Stimulated activated CD4-positive, alpha-beta T cell treated with anti-CD3 and anti-CD28 coated beads, Interleukin-15, amount 100 ng/mL, for 48 hours (primary cell): ENCODE measurements around the gene FAM136A.
A peak's percentile ranks its signal among the peaks of the same experiment; 100 is the strongest.
"Not testable (repeated sequence)": the region's sequence is repeated elsewhere in the genome, so short reads cannot be mapped to it uniquely, and the experiment has no call there.

Experiments
- DNase-seq, 2 donors: peaks; one replicate each; pipeline ENCODE4 v3.0.0-alpha.2; 2020; ENCODE audit warnings: low read depth in 2 of 2

Gene FAM136A

GRCh38 chr2:70301344-70302194 lies at the start of gene FAM136A:
TSS of gene FAM136A (minus strand) at chr2:70302067. CDS start at chr2:70302011, 56 bp downstream.
- DNase-seq = peak; percentile 79 to 85

GRCh38 chr2:70349921-70350685 lies 48.2 kb upstream of the FAM136A start:
- no peak for DNase-seq

- DNase-seq = no peak
Measured at GRCh38 chr2:70347831-70348230, 46.0 kb upstream of the FAM136A start.

- DNase-seq = no peak
Measured at GRCh38 chr2:70344195-70344594, 42.3 kb upstream of the FAM136A start.

GRCh38 chr2:70341477-70341765 lies 39.6 kb upstream of the FAM136A start:
- no peak for DNase-seq

DNA sequence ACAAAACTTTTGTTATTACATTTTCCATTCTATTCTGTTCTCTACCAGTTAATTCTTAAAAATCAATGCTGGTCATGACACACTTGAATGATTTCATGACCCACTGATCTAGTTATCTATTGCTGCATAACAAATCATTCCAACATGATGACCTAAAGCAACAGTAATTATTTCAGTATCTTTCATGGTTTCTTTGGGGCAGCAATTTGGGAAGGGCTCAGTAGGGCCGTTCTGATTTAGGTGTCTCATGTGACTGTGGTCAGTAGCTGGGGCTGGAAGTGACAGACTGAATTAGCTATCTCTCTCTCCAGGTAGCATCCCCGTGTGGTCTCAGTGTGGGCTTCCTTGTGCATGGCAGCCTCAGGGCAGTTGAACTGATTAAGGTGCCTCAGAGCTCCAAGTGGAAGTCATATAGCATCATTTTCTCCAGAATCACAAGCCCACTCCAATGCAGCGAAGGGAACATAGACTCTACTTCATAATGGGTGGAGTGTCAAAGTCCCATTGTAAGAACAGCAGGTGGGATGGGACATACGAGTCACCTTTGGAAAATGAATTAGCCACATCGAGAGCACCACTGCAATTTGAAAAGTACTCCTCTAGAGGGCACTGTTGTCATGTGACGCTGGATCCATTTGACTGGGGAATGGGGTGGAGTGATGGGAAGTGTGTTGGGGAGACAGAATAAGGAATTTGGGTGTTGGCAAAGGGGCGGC lies 39.1 kb upstream of the FAM136A start:
- DNase-seq = peak; percentile 11 to 17

DNA sequence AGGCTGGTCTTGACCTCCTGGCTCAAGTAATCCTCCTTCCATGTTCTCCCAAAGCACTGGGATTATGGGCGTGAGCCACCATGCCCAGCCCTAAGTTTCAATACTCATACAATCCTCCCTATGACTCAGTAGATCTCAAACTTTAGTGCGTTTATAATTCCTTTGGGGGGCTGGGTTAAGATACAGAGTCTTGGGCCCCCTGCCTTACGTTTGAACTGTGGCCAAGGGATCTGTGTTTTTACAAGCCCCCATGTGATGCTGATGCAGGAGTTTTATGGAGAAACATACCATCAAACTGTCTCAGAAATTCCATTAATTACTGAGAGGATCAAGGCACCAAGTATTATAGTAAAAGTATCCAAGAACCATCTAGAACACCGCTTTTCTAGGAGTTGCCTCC lies 38.2 kb upstream of the FAM136A start:
- no peak for DNase-seq

- no peak for DNase-seq
Measured at GRCh38 chr2:70336552-70336951, 34.7 kb upstream of the FAM136A start.

GRCh38 chr2:70331012-70331411 lies 29.1 kb upstream of the FAM136A start:
- DNase-seq = no peak

GRCh38 chr2:70330476-70330875 lies 28.6 kb upstream of the FAM136A start:
- DNase-seq = no peak

- no peak for DNase-seq
Measured at GRCh38 chr2:70328921-70329561, 27.2 kb upstream of the FAM136A start.

GRCh38 chr2:70325875-70326274 lies 24.0 kb upstream of the FAM136A start:
- no peak for DNase-seq

DNA sequence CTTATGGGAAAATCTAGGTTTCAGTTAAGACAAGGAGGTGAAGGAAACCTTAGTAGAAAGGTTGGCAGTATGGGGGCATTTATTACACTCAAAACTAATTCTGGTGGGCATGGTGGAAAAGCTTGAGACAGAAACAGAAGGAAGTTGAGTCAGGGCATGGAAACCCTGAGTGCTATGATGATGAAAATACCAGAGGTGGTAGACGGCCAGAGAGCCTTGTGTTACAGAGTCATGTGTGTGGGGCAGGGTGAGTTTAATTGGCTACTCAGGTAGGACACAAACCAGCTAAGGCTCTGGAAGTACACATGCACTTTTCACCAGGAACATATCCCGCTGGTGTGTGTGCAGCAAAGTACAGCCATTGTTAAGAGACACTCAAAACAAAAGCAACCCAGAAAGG lies 20.7 kb upstream of the FAM136A start:
- no peak for DNase-seq

DNA sequence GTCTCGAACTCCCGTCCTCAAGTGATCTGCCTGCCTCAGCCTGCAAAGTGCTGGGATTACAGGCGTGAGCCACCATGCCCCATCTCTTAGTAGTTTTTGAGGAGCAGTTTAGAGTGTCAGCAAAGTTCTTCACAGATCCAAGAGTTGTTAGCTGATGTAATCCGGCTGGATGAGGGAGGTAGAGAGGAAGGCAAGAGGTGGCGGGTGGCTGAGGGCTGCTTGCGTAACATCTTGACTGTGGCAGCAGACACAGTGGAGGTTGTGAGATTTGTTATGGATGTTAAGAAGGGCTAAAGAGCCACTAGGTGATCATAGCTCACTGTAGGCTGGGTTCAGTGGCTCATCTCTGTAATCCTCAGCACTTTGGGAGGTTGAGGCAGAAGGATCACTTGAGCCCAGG lies 19.5 kb upstream of the FAM136A start:
- no peak for DNase-seq

DNA sequence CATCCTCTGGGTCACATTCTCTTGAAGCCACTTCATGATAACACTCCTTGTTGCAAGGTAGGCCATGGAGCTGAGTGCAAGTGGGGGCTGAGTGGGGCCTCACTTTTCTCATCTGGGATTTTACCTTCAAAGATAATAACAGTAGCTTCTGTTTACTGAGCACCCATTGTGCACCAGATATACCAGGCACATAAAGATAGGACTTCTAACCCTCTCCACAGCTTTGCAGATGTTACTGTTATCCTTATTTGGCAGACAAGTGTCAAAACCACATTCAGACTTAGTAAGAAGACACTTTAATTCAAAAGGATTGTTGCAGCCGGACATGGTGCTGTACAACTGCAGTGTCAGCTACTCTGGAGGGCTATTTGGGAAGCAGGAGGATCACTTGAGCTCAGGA lies 12.8 kb upstream of the FAM136A start:
- DNase-seq = no peak

DNA sequence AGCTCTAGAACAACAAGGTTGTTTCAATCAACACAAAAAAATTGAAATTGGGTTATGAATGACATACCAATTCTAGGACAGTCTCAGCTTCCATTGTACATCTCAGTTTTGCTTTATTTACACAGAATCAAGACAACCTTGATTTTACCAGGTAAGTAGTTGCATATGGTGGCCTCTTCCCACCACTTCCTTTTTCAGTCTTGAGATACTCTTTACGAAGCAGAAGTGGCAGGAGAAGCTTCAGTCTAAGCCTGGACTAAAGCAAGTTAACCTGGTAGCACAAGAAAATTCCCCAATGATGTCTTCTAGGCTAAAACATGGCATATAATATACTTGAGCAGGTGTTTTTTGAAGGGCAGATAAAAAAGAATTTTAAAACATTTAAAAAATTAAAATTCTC lies 10.7 kb upstream of the FAM136A start:
- DNase-seq = no peak

GRCh38 chr2:70310899-70311298 lies 9.0 kb upstream of the FAM136A start:
- no peak for DNase-seq

GRCh38 chr2:70305531-70305930 lies 3.7 kb upstream of the FAM136A start:
- DNase-seq = no peak

DNA sequence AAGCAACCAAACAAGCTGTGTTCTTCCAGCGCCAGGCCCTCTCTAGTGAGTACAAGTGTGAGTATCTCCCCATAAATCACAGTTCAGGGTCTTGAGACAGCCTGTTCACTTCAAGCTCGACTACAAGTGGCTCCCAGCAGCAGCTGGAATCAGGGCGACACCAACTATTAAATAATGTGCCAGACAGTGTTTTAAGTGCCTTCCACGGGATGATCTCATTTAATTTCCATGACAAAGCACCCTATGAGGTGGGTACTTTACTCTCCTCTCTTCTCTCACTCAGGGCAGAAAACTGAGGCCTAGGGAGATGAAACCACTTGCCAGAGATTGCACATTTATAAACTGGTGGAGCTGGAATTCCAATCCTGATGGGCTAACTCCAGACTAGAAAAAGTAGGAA lies 2.6 kb upstream of the FAM136A start:
- DNase-seq = no peak

- no peak for DNase-seq
Measured at GRCh38 chr2:70303186-70303585, 1.3 kb upstream of the FAM136A start.

GRCh38 chr2:70302195-70302546 lies 304 bp upstream of the FAM136A start:
- DNase-seq = not testable (repeated sequence)

- no peak for DNase-seq
Measured at GRCh38 chr2:70300771-70301343, 1.0 kb downstream of the FAM136A start.
